Measurements from ENCODE around the gene RALGPS2.

GRCh38 chr1:178966312-178966711 lies 241.3 kb downstream of the RALGPS2 start:
- no peak for TF ChIP-seq CTCF (conservative IDR thresholded peaks at IDR 0.05; ENCODE audit: low read depth, low read length)
- no peak for TF ChIP-seq EZH2 (IDR thresholded peaks at IDR 0.05; ENCODE audit: low read length, unreplicated experiment)

Data from PC-3 (cell line).